ENCODE results near the gene ATP10A. TPM values are rescaled to one million over a fixed set of nuclear protein-coding genes. Genes with fewer than 3 reads are reported as not detected.

Gene ATP10A
- total RNA-seq, 1 experiment from 2014 or later, result not detected

- TF ChIP-seq CTCF (IDR thresholded peaks at IDR 0.05; ENCODE audit: unreplicated experiment), result no peak
- Mint-ChIP-seq H3K9me3 (ENCODE audit: unreplicated experiment) (no peaks in the 10 kb centered on the region), H3K4me3 (ENCODE audit: unreplicated experiment) (no peak overlapping the region), H3K27me3 (ENCODE audit: insufficient read depth, unreplicated experiment) (no peaks in the 10 kb centered on the region), H3K36me3 (ENCODE audit: insufficient read depth, unreplicated experiment) (peaks cover 5% of the 10 kb centered on the region), H3K27ac (ENCODE audit: low read depth, unreplicated experiment) (no peak overlapping the region), H3K4me1 (ENCODE audit: insufficient read depth, unreplicated experiment) (no peaks in the 10 kb centered on the region)
- CTCF ChIA-PET, result no interaction called here
- no peak for DNase-seq (ENCODE audit: unreplicated experiment)
- POLR2A ChIA-PET, result no interaction called here
- intact Hi-C loops (cut with micrococcal nuclease), result no loop called here
- no TSS peak for BruUV-seq (replicated peaks)
Observed at GRCh38 chr15:25804451-25804850, 58.7 kb downstream of the ATP10A start.

GRCh38 chr15:25803541-25803940, 59.6 kb downstream of the ATP10A start:
- DNase-seq (ENCODE audit: unreplicated experiment), result no peak
- Mint-ChIP-seq H3K36me3 (ENCODE audit: insufficient read depth, unreplicated experiment) (peaks cover 5% of the 10 kb centered on the region), H3K4me3 (ENCODE audit: unreplicated experiment) (no peak overlapping the region), H3K27ac (ENCODE audit: low read depth, unreplicated experiment) (no peak overlapping the region), H3K9me3 (ENCODE audit: unreplicated experiment) (peaks cover 5% of the 10 kb centered on the region), H3K27me3 (ENCODE audit: insufficient read depth, unreplicated experiment) (no peaks in the 10 kb centered on the region), H3K4me1 (ENCODE audit: insufficient read depth, unreplicated experiment) (no peaks in the 10 kb centered on the region)
- ChIA-PET CTCF (interaction anchor here (0.7 kb wide), 1 partner anchor 12 kb away, joined by 3 read pairs; no protein-coding TSS in a partner anchor), POLR2A (no interaction called here)
- intact Hi-C loops (cut with micrococcal nuclease), result no loop called here
- BruUV-seq (replicated peaks), result no TSS peak
- TF ChIP-seq CTCF (IDR thresholded peaks at IDR 0.05; ENCODE audit: unreplicated experiment), result no peak

- peaks cover 5% of the 10 kb centered on the region for H3K36me3 Mint-ChIP-seq (ENCODE audit: insufficient read depth, unreplicated experiment)
- no TSS peak for BruUV-seq (replicated peaks)
- ChIA-PET CTCF (no interaction called here), POLR2A (no interaction called here)
- no peaks in the 10 kb centered on the region for H3K4me1 Mint-ChIP-seq (ENCODE audit: insufficient read depth, unreplicated experiment)
- H3K9me3 Mint-ChIP-seq (ENCODE audit: unreplicated experiment), result peaks cover 5% of the 10 kb centered on the region
- no peak overlapping the region for H3K27ac Mint-ChIP-seq (ENCODE audit: low read depth, unreplicated experiment)
- TF ChIP-seq CTCF (IDR thresholded peaks at IDR 0.05; ENCODE audit: unreplicated experiment), result no peak
- H3K27me3 Mint-ChIP-seq (ENCODE audit: insufficient read depth, unreplicated experiment), result no peaks in the 10 kb centered on the region
- no peak overlapping the region for H3K4me3 Mint-ChIP-seq (ENCODE audit: unreplicated experiment)
- intact Hi-C loops (cut with micrococcal nuclease), result no loop called here
- no peak for DNase-seq (ENCODE audit: unreplicated experiment)
Observed at GRCh38 chr15:25803036-25803435, 60.1 kb downstream of the ATP10A start.

- no peaks in the 10 kb centered on the region for H3K27me3 Mint-ChIP-seq (ENCODE audit: insufficient read depth, unreplicated experiment)
- H3K36me3 Mint-ChIP-seq (ENCODE audit: insufficient read depth, unreplicated experiment), result peaks cover 5% of the 10 kb centered on the region
- intact Hi-C loops (cut with micrococcal nuclease), result no loop called here
- ChIA-PET POLR2A (no interaction called here), CTCF (no interaction called here)
- H3K9me3 Mint-ChIP-seq (ENCODE audit: unreplicated experiment), result peaks cover 12% of the 10 kb centered on the region
- no peak for TF ChIP-seq CTCF (IDR thresholded peaks at IDR 0.05; ENCODE audit: unreplicated experiment)
- H3K27ac Mint-ChIP-seq (ENCODE audit: low read depth, unreplicated experiment), result no peak overlapping the region
- H3K4me3 Mint-ChIP-seq (ENCODE audit: unreplicated experiment), result no peak overlapping the region
- BruUV-seq (replicated peaks), result no TSS peak
- no peak for DNase-seq (ENCODE audit: unreplicated experiment)
- no peaks in the 10 kb centered on the region for H3K4me1 Mint-ChIP-seq (ENCODE audit: insufficient read depth, unreplicated experiment)
Observed at GRCh38 chr15:25802285-25802830, 60.8 kb downstream of the ATP10A start.
